Esophagus squamous epithelium (tissue), 5 donors: Measurements from ENCODE around the gene ZNF549. TPM values are rescaled to one million over a fixed set of nuclear protein-coding genes. Genes with fewer than 3 reads are reported as not detected.
A peak's percentile ranks its signal among the peaks of the same experiment; 100 is the strongest.

Experiments used
- DNase-seq: peaks from one replicate; lab custom pipeline; 2025; lab: John Stamatoyannopoulos, UW
- H3K27ac ChIP-seq, 4 donors: fragments of 200-600 bp; sonication (generic); one replicate each; pipeline ENCODE4 v1.5.1; 2016 to 2019; ENCODE audit warnings: mild to moderate bottlenecking in 1 of 4
- H3K27me3 ChIP-seq, 4 donors: fragments of 200-600 bp; sonication (generic); 1 replicate in 3 of 4; 2 replicates in 1 of 4; pipeline versions ENCODE4 v1.5.1 to v1.6.0; 2017 to 2021; ENCODE audit warnings: antibody characterized with exemption in 1 of 4
- H3K36me3 ChIP-seq, 3 donors: fragments of 200-600 bp; sonication (generic); one replicate each; pipeline ENCODE4 v1.5.1; 2016 to 2019
- H3K4me1 ChIP-seq, 3 donors: fragments of 200-600 bp; sonication (generic); one replicate each; pipeline ENCODE4 v1.5.1; 2017 to 2019
- H3K4me3 ChIP-seq, 4 donors: fragments of 200-600 bp; sonication (generic); 1 replicate in 3 of 4; 2 replicates in 1 of 4; pipeline ENCODE4 v1.5.1; 2016 to 2019; ENCODE audit warnings: mild to moderate bottlenecking in 2 of 4, moderate library complexity in 1 of 4
- H3K9me3 ChIP-seq, 3 donors: fragments of 200-600 bp; sonication (generic); one replicate each; pipeline ENCODE4 v1.5.1; 2016 to 2019
- POLR2A ChIP-seq, 4 donors: fragments of 450-650 bp; IDR thresholded peaks; one replicate each; pipeline ENCODE4 v1.6.1; 2017; ENCODE audit warnings: antibody characterized with exemption in 4 of 4, mild to moderate bottlenecking in 4 of 4, moderate library complexity in 3 of 4
- WGBS, 2 donors: methylation state at CpG; one replicate each; pipeline ENCODE4 v1.1.5; 2018; 5-methylcytosine and 5-hydroxymethylcytosine counted together
- intact Hi-C: fragments of 100-400 bp; cut with DNase I; formaldehyde crosslinking; loops from one replicate; pipeline ENCODE4 v1.15.0; 2022
- total RNA-seq, 4 donors: library from RNA; depleted of rRNA; stranded (reverse); fragments of >200 nt; gene quantifications; one replicate each; pipeline ENCODE4 v1.1.0, GENCODE V29; 2016
- TF ChIP-seq, protein P1 (sequence below), 6 experiments: fragments of 450-650 bp in 4 of 6; fragments of 200-600 bp in 2 of 6; sonication (generic) in 2 of 6; IDR thresholded peaks; one replicate each; pipeline ENCODE4 v1.5.1; 2016 to 2019; ENCODE audit warnings: antibody characterized with exemption in 6 of 6, mild to moderate bottlenecking in 4 of 6, moderate library complexity in 4 of 6
- donor health status: DM: yes; HTN: yes; CAD: no.

Gene ZNF549
- total RNA-seq, 4 donors from 2014 or later = 1.3 to 4.8 (median 2.3) TPM

- no peak for TF ChIP-seq POLR2A (IDR thresholded peaks at IDR 0.05)
- Histone ChIP-seq H3K36me3 (peaks cover 0 to 25% (median 4%) of the 10 kb centered on the region in 3 donors), H3K4me3 (peak overlapping the region; percentile 81 to 95 (median 88)), H3K27me3 (no peaks in the 10 kb centered on the region), H3K27ac (peak overlapping the region in 3 of 4 donors; percentile 19 to 62 (median 61)), H3K9me3 (peaks cover 0 to 40% (median 16%) of the 10 kb centered on the region in 3 donors), H3K4me1 (peaks cover 10 to 15% (median 11%) of the 10 kb centered on the region in 3 donors)
- 54 to 59% methylated on average over 8 of the region's 8 CpGs for WGBS, 2 donors
- no peak for DNase-seq
- intact Hi-C loops = no loop called here
These were observed 72.2 kb downstream of the ZNF549 start for GRCh38 chr19:57599377-57599760.

GRCh38 chr19:57599761-57600383 is 72.7 kb downstream of the ZNF549 start, which contains the start of gene ZNF530:
TSS of gene ZNF530 (plus strand) at chr19:57599885. CDS start at chr19:57604346, 4,461 bp downstream.
- Histone ChIP-seq H3K27ac (peak within 1 kb of the TSS; percentile 19 to 62 (median 46)), H3K27me3 (no peaks in the 10 kb centered on the region), H3K4me1 (peaks cover 10 to 15% (median 11%) of the 10 kb centered on the region in 3 donors), H3K36me3 (peaks cover 3 to 30% (median 6%) of the 10 kb centered on the region in 3 donors), H3K9me3 (peaks cover 0 to 40% (median 21%) of the 10 kb centered on the region in 3 donors), H3K4me3 (peak within 1 kb of the TSS; percentile 81 to 95 (median 88))
- 0% methylated on average over 7 to 15 of the region's 53 CpGs for WGBS, 2 donors
- TF ChIP-seq POLR2A (IDR thresholded peaks at IDR 0.05) = no peak
- TF ChIP-seq, protein P1, sequence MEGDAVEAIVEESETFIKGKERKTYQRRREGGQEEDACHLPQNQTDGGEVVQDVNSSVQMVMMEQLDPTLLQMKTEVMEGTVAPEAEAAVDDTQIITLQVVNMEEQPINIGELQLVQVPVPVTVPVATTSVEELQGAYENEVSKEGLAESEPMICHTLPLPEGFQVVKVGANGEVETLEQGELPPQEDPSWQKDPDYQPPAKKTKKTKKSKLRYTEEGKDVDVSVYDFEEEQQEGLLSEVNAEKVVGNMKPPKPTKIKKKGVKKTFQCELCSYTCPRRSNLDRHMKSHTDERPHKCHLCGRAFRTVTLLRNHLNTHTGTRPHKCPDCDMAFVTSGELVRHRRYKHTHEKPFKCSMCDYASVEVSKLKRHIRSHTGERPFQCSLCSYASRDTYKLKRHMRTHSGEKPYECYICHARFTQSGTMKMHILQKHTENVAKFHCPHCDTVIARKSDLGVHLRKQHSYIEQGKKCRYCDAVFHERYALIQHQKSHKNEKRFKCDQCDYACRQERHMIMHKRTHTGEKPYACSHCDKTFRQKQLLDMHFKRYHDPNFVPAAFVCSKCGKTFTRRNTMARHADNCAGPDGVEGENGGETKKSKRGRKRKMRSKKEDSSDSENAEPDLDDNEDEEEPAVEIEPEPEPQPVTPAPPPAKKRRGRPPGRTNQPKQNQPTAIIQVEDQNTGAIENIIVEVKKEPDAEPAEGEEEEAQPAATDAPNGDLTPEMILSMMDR (IDR thresholded peaks at IDR 0.05) = peak in 1 of 6 experiments; percentile 22
- intact Hi-C loops = no loop called here
- DNase-seq = peak; percentile 66

DNA sequence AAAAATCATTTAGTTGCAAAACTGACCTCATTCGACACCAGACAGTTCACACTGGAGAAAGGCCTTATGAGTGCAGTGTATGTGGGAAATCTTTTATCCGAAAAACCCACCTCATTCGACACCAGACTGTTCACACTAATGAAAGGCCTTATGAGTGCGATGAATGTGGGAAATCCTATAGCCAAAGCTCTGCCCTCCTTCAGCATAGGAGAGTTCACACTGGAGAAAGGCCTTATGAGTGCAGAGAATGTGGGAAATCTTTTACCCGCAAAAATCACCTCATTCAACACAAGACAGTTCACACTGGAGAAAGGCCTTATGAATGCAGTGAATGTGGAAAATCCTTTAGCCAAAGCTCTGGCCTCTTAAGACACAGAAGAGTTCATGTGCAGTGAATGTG is 79.8 kb downstream of the ZNF549 start:
- no peak overlapping the region for H3K27ac ChIP-seq
- TF ChIP-seq POLR2A (IDR thresholded peaks at IDR 0.05) = no peak
- TF ChIP-seq, protein P1 (IDR thresholded peaks at IDR 0.05) = no peak

More for the DNA sequence above, 79.8 kb downstream of the ZNF549 start:
- no peak for DNase-seq
- intact Hi-C loops = no loop called here
- peaks cover 0 to 91% (median 54%) of the 10 kb centered on the region in 3 donors for H3K9me3 ChIP-seq
- H3K27me3 ChIP-seq = no peaks in the 10 kb centered on the region
- WGBS, 2 donors = 90 to 94% methylated on average over 4 to 5 of the region's 5 CpGs
- H3K36me3 ChIP-seq = peaks cover 3 to 67% (median 18%) of the 10 kb centered on the region in 3 donors
- H3K4me3 ChIP-seq = no peak overlapping the region
- no peaks in the 10 kb centered on the region for H3K4me1 ChIP-seq

Other genes with a start within 250 kb of the ZNF549 start
- 10 to 100 TPM; 44.3 to 87.9 (median 67.9) TPM for gene ZNF460, start 246.9 kb upstream of the ZNF549 start, total RNA-seq
- gene ZNF543, start 206.9 kb upstream of the ZNF549 start, total RNA-seq = 10 to 100 TPM in 1 of 4 donors, 1 to 10 TPM in 3; 4.7 to 10.1 (median 8.4) TPM
- 1 to 10 TPM; 3.3 to 9.0 (median 5.7) TPM for gene ZNF304, start 176.1 kb upstream of the ZNF549 start, total RNA-seq
- gene TRAPPC2B, start 163.8 kb upstream of the ZNF549 start, total RNA-seq = 10 to 100 TPM; 14.7 to 24.6 (median 17.9) TPM
- gene ZNF547, start 163.8 kb upstream of the ZNF549 start, total RNA-seq = 1 to 10 TPM; 1.1 to 6.7 (median 3.1) TPM
- 10 to 100 TPM in 2 of 4 donors, 1 to 10 TPM in 2; 7.7 to 26.9 (median 11.2) TPM for gene ZNF548, start 137.5 kb upstream of the ZNF549 start, total RNA-seq
- gene ZNF17, start 116.2 kb upstream of the ZNF549 start, total RNA-seq = 10 to 100 TPM in 1 of 4 donors, 1 to 10 TPM in 3; 4.4 to 12.6 (median 6.2) TPM
- gene ZNF749, start 92.0 kb upstream of the ZNF549 start, total RNA-seq = 10 to 100 TPM in 1 of 4 donors, 1 to 10 TPM in 3; 6.9 to 11.1 (median 8.4) TPM
- 1 to 10 TPM in 1 of 4 donors, under 1 TPM in 1, not detected in 2; 0.40 to 1.1 TPM for gene VN1R1, start 70.2 kb upstream of the ZNF549 start, total RNA-seq
- gene ZNF772, start 49.8 kb upstream of the ZNF549 start, total RNA-seq = 10 to 100 TPM in 1 of 4 donors, 1 to 10 TPM in 3; 3.3 to 10.9 (median 6.3) TPM
- 1 to 10 TPM in 3 of 4 donors, under 1 TPM in 1; 0.87 to 8.0 (median 3.3) TPM for gene ZNF419, start 39.6 kb upstream of the ZNF549 start, total RNA-seq
- 10 to 100 TPM in 1 of 4 donors, 1 to 10 TPM in 3; 1.9 to 14.5 (median 5.8) TPM for gene ZNF773, start 27.4 kb upstream of the ZNF549 start, total RNA-seq
- gene ZNF550, start 32.5 kb downstream of the ZNF549 start, total RNA-seq = 1 to 10 TPM; 2.2 to 7.6 (median 3.1) TPM
- gene ZNF416, start 51.6 kb downstream of the ZNF549 start, total RNA-seq = 1 to 10 TPM; 1.6 to 6.5 (median 3.9) TPM
- gene ZIK1, start 56.8 kb downstream of the ZNF549 start, total RNA-seq = 1 to 10 TPM in 3 of 4 donors, under 1 TPM in 1; 0.38 to 4.6 (median 3.1) TPM
- 1 to 10 TPM in 3 of 4 donors, under 1 TPM in 1; 0.70 to 3.9 (median 1.8) TPM for gene ZNF530, start 72.5 kb downstream of the ZNF549 start, total RNA-seq
- 10 to 100 TPM in 2 of 4 donors, 1 to 10 TPM in 2; 7.5 to 14.9 (median 10.4) TPM for gene ZNF134, start 86.9 kb downstream of the ZNF549 start, total RNA-seq
- 1 to 10 TPM; 2.9 to 7.7 (median 5.9) TPM for gene ZNF211, start 105.8 kb downstream of the ZNF549 start, total RNA-seq
- not detected for gene ZSCAN4, start 141.6 kb downstream of the ZNF549 start, total RNA-seq
- gene ZNF551, start 154.6 kb downstream of the ZNF549 start, total RNA-seq = 10 to 100 TPM in 1 of 4 donors, 1 to 10 TPM in 3; 2.3 to 14.5 (median 5.8) TPM
- 1 to 10 TPM in 2 of 4 donors, under 1 TPM in 2; 0.15 to 2.5 (median 0.94) TPM for gene ZNF154, start 181.8 kb downstream of the ZNF549 start, total RNA-seq
- gene ZNF671, start 200.3 kb downstream of the ZNF549 start, total RNA-seq = 1 to 10 TPM; 1.3 to 4.2 (median 1.5) TPM
- 10 to 100 TPM in 1 of 4 donors, 1 to 10 TPM in 3; 7.9 to 11.6 (median 8.7) TPM for gene ZNF776, start 219.5 kb downstream of the ZNF549 start, total RNA-seq
- gene ZNF586, start 242.3 kb downstream of the ZNF549 start, total RNA-seq = 10 to 100 TPM in 3 of 4 donors, 1 to 10 TPM in 1; 8.1 to 30.5 (median 22.0) TPM